Neural progenitor cell (in vitro differentiated cells): ENCODE measurements around the gene TREML2.

Source experiments
- EZH2 ChIP-seq: fragments of 200-600 bp; sonication (generic); IDR thresholded peaks from 2 replicates; pipeline ENCODE4 v1.6.1; 2017; ENCODE audit warnings: antibody characterized with exemption, mild to moderate bottlenecking, moderate library complexity
- TF ChIP-seq, protein P1 (sequence below): fragments of 200-600 bp; sonication (generic); IDR thresholded peaks from 2 replicates; pipeline ENCODE4 v1.5.1; 2017; ENCODE audit warnings: antibody characterized with exemption, mild to moderate bottlenecking

DNA sequence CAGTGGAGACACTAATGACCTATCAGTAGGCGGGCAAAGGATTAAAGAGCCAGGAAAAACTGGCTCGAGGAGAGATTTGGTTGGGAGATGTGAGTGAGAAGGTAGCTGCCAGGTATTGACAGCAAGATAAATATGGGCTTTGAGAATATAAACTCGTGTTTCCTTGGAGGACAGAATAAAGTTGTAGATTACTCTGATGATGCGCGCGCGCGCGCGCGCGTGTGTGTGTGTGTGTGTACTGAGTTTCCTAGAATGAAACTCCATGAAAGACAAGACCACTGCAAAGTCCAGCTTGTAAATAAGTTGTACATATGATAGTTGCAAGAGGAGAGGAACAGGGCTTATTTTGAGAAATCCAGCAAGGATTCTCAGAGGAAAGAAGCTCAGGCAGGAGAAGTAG is 24.8 kb downstream of the TREML2 start:
- TF ChIP-seq EZH2, result no peak
- TF ChIP-seq, protein P1, sequence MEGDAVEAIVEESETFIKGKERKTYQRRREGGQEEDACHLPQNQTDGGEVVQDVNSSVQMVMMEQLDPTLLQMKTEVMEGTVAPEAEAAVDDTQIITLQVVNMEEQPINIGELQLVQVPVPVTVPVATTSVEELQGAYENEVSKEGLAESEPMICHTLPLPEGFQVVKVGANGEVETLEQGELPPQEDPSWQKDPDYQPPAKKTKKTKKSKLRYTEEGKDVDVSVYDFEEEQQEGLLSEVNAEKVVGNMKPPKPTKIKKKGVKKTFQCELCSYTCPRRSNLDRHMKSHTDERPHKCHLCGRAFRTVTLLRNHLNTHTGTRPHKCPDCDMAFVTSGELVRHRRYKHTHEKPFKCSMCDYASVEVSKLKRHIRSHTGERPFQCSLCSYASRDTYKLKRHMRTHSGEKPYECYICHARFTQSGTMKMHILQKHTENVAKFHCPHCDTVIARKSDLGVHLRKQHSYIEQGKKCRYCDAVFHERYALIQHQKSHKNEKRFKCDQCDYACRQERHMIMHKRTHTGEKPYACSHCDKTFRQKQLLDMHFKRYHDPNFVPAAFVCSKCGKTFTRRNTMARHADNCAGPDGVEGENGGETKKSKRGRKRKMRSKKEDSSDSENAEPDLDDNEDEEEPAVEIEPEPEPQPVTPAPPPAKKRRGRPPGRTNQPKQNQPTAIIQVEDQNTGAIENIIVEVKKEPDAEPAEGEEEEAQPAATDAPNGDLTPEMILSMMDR, result no peak
